ENCODE data around the gene KRT71. TPM values are rescaled to one million over a fixed set of nuclear protein-coding genes. Genes with fewer than 3 reads are reported as not detected.

Gene KRT71
- total RNA-seq, 1 donor from 2014 or later = not detected

- Mint-ChIP-seq H3K4me3 (ENCODE audit: low read depth) (no peak overlapping the region), H3K4me1 (ENCODE audit: low read depth) (no peaks in the 10 kb centered on the region), H3K27me3 (peaks cover 14% of the 10 kb centered on the region), H3K27ac (no peak overlapping the region), H3K36me3 (ENCODE audit: insufficient read depth) (no peaks in the 10 kb centered on the region), H3K9me3 (ENCODE audit: low read depth) (no peaks in the 10 kb centered on the region)
- no peak for TF ChIP-seq CTCF (IDR thresholded peaks at IDR 0.05; ENCODE audit: unreplicated experiment)
- no peak for DNase-seq (ENCODE audit: low spot score, unreplicated experiment)
These were observed 25.7 kb downstream of the KRT71 start for GRCh38 chr12:52527121-52527800.

GRCh38 chr12:52526511-52526951 lies 26.4 kb downstream of the KRT71 start:
- H3K4me1 Mint-ChIP-seq (ENCODE audit: low read depth) = no peaks in the 10 kb centered on the region
- no peak overlapping the region for H3K4me3 Mint-ChIP-seq (ENCODE audit: low read depth)
- no peak for DNase-seq (ENCODE audit: low spot score, unreplicated experiment)
- no peak for TF ChIP-seq CTCF (IDR thresholded peaks at IDR 0.05; ENCODE audit: unreplicated experiment)
- no peaks in the 10 kb centered on the region for H3K9me3 Mint-ChIP-seq (ENCODE audit: low read depth)
- H3K36me3 Mint-ChIP-seq (ENCODE audit: insufficient read depth) = no peaks in the 10 kb centered on the region
- peak overlapping the region; percentile 35 for H3K27ac Mint-ChIP-seq
- peaks cover 14% of the 10 kb centered on the region for H3K27me3 Mint-ChIP-seq

GRCh38 chr12:52525661-52526499 lies 27.1 kb downstream of the KRT71 start:
- TF ChIP-seq CTCF (IDR thresholded peaks at IDR 0.05; ENCODE audit: unreplicated experiment) = no peak
- no peaks in the 10 kb centered on the region for H3K36me3 Mint-ChIP-seq (ENCODE audit: insufficient read depth)
- no peak overlapping the region for H3K27ac Mint-ChIP-seq
- no peak overlapping the region for H3K4me3 Mint-ChIP-seq (ENCODE audit: low read depth)
- H3K9me3 Mint-ChIP-seq (ENCODE audit: low read depth) = no peaks in the 10 kb centered on the region
- peaks cover 12% of the 10 kb centered on the region for H3K27me3 Mint-ChIP-seq
- no peak for DNase-seq (ENCODE audit: low spot score, unreplicated experiment)
- no peaks in the 10 kb centered on the region for H3K4me1 Mint-ChIP-seq (ENCODE audit: low read depth)

GRCh38 chr12:52524898-52525591 lies 27.9 kb downstream of the KRT71 start:
- H3K36me3 Mint-ChIP-seq (ENCODE audit: insufficient read depth) = no peaks in the 10 kb centered on the region
- H3K4me1 Mint-ChIP-seq (ENCODE audit: low read depth) = no peaks in the 10 kb centered on the region
- TF ChIP-seq CTCF (IDR thresholded peaks at IDR 0.05; ENCODE audit: unreplicated experiment) = no peak
- peaks cover 16% of the 10 kb centered on the region for H3K27me3 Mint-ChIP-seq
- H3K4me3 Mint-ChIP-seq (ENCODE audit: low read depth) = no peak overlapping the region
- no peaks in the 10 kb centered on the region for H3K9me3 Mint-ChIP-seq (ENCODE audit: low read depth)
- no peak overlapping the region for H3K27ac Mint-ChIP-seq
- DNase-seq (ENCODE audit: low spot score, unreplicated experiment) = no peak

GRCh38 chr12:52524241-52524897 lies 28.6 kb downstream of the KRT71 start:
- Mint-ChIP-seq H3K4me1 (ENCODE audit: low read depth) (no peaks in the 10 kb centered on the region), H3K4me3 (ENCODE audit: low read depth) (no peak overlapping the region), H3K27ac (no peak overlapping the region), H3K36me3 (ENCODE audit: insufficient read depth) (no peaks in the 10 kb centered on the region), H3K27me3 (peaks cover 19% of the 10 kb centered on the region), H3K9me3 (ENCODE audit: low read depth) (no peaks in the 10 kb centered on the region)
- DNase-seq (ENCODE audit: low spot score, unreplicated experiment) = peak; percentile 7
- no peak for TF ChIP-seq CTCF (IDR thresholded peaks at IDR 0.05; ENCODE audit: unreplicated experiment)

Measured in progenitor cell of endocrine pancreas (in vitro differentiated cells).